GM18526 (cell line): Measurements from ENCODE around the gene RAB11FIP3.

ENCODE experiments used
- POLR2A ChIP-seq: IDR thresholded peaks from 3 replicates; pipeline ENCODE4 v1.6.1; 2011; ENCODE audit not compliant: insufficient read length; ENCODE audit errors: extremely low read depth

Gene RAB11FIP3

DNA sequence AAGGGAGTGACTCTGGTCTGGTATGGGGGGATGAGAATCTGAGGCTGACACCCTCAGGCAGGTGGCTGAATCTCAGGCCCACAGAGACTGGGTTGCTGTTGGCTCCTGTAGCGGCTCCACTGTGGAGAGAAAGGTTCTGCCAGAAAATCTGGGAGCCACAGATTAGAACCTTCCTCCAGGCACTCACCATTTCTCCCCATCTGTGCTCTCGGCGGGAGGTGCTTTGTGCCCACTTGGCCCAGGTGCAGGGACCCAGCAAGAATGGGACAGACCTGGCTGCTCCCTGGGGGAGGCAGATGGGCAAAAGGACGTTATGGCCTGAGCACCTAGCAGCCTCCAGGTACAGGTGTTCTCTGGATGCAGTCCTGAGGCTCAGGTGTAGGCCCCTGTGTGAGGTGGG is 20.1 kb downstream of the RAB11FIP3 start:
- no peak for TF ChIP-seq POLR2A

- TF ChIP-seq POLR2A, result no peak
Observed at GRCh38 chr16:450385-450784, 24.9 kb downstream of the RAB11FIP3 start.

GRCh38 chr16:450785-451512 is 25.5 kb downstream of the RAB11FIP3 start:
- no peak for TF ChIP-seq POLR2A

- TF ChIP-seq POLR2A, result no peak
Observed at GRCh38 chr16:454397-454940, 29.0 kb downstream of the RAB11FIP3 start.

- TF ChIP-seq POLR2A, result no peak
Observed at GRCh38 chr16:455453-455852, 30.0 kb downstream of the RAB11FIP3 start.

DNA sequence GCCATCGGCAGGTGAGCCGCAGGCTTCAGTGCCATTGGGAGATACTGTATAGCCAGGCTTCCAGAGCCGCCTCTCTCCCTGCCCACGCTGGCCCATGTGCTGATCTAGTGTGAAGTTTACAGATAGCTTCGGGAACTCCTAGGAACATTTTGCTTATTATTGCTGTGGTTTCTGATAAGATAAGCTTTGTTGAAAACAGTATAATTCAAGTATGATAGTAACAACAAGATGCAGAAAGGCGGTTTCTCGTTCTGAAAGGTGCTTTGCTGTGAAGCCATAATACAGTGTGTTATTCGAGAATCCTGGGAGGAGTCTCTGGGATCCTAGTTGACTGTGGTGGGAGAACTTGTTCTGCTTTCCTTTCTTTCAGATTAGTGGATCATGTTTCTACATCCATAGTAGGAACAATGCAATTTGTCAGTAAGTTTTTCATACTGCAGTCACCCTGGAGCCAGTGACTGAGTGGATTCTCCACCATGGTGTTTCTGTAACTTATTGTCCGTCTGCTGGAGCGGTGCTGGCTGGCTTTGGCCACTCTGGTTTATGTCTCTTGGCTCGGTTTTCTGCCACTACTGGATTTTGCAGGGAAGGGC is 31.5 kb downstream of the RAB11FIP3 start:
- TF ChIP-seq POLR2A, result no peak

GRCh38 chr16:457732-458400 is 32.4 kb downstream of the RAB11FIP3 start:
- TF ChIP-seq POLR2A, result no peak

DNA sequence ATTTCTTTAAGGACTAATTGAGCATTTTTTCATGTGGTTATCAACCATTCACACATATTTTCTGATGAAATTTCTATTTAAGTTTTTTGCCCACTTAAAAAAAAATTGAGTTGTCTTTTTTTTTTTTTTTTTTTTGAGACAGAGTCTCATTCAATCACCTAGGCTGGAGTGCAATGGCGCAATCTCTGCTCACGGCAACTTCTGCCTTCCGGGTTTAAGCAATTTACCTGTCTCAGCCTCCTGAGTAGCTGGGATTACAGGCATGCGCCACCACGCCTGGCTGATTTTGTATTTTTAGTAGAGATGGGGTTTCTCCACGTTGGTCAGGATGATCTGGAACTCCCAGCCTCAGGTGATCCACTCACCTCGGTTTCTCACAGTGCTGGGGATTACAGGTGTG is 34.3 kb downstream of the RAB11FIP3 start:
- no peak for TF ChIP-seq POLR2A

- no peak for TF ChIP-seq POLR2A
Observed at GRCh38 chr16:460787-461186, 35.3 kb downstream of the RAB11FIP3 start.

DNA sequence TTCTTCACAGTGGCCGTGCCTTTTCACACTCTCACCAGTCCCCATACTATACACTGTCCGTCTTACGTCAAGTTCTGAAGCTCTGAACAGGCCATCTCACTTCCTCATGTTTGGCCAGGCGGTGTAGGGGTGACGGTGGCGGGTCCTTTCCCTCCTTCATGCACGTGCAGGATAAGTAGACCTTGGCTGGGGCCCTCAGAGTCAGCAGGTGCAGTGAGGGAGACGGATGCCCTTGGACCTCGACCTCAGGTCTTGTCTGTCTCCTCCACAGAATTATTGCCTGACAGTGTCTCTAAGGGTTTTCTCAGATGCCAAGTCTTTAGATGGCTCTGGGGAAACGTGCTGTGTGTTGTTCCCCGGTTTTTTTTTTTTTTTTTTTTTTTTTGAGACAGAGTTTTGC is 37.6 kb downstream of the RAB11FIP3 start:
- TF ChIP-seq POLR2A, result no peak

- no peak for TF ChIP-seq POLR2A
Observed at GRCh38 chr16:466651-467050, 41.2 kb downstream of the RAB11FIP3 start.

- no peak for TF ChIP-seq POLR2A
Observed at GRCh38 chr16:468068-468821, 42.8 kb downstream of the RAB11FIP3 start.

DNA sequence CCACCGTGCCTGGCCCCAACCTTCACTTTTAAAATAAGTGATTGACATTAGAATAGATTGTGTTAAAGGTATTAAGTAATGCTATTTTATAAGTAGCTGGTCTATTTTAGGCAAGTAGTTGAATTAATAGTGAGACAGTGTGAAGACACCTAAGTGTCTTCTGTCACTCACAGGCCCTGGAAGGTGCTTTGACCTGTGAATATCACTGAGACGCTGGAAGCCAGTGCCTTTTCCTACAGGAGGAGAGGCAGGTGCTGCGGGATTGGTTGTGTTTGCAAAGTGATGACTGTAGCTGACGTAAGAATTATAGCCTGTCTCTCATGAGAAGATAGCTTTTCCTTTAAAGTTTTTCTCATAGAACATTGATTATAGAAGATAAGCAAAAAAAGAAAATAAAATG is 45.0 kb downstream of the RAB11FIP3 start:
- no peak for TF ChIP-seq POLR2A

DNA sequence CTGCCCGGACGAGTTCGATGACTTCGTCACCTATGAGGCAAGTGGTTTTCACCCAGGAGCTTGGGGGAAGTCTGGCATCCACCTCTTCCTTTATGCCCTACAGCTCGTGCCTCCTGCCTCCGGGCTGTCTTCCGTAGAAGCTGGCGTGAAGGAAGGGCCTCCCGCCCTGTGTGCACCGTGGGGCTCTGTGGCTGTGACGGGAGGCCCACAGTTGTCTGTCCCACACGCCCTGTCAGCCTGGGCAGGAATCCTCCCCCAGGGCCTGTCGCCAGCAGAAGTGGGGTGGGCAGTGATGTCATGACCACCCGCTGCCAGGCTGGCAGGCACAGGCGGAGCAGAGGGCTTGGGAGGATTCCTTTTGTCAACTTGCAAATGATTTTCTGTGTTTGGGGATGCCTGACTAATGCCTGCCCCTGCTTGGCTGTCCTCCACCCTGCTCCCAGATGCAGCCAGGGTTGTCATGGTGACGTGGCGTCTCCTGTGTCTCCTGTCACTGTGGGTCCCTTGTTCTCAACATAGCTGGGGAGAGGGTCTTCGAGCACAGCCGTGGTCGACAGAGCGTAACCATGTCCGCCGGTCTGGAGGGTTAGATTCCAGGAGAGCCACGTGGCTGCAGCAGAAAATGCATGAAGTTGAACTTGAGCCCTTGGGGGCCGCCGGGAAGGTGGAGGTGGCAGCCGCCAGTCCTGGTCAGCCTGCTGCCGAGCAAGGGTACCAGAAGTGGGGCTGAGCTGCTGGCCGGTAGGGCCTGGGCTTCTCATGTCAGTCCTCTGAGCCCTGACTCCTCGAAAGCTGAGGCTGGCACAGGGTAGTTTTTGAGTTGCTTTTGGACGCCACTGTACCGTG is 46.1 kb downstream of the RAB11FIP3 start:
- TF ChIP-seq POLR2A, result no peak

DNA sequence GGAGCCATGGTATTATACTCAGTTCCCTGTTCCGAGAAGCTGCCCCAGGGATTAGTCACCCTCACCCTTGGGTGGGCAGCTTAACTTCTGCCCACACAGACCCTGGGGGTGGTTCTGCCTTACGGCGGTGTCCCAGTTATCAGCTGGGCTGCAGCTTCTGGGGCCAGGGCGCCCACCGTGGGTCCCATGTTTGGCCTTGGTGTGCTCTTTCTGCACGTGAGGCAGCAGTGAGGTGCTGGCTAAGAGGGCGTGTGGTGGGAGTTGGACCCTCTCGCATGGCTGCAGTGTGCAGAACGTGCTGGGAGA is 46.7 kb downstream of the RAB11FIP3 start:
- no peak for TF ChIP-seq POLR2A
